NCI-H1436 (cell line): ENCODE results near the gene PRR23C.

Source experiments
- DNase-seq: peaks from one replicate; lab custom pipeline; 2025; lab: John Stamatoyannopoulos, UW

Gene PRR23C

GRCh38 chr3:138995706-138996105 is 49.0 kb downstream of the PRR23C start:
- DNase-seq = no peak
